Measurements from ENCODE around the gene PPIL3.

Gene PPIL3

DNA sequence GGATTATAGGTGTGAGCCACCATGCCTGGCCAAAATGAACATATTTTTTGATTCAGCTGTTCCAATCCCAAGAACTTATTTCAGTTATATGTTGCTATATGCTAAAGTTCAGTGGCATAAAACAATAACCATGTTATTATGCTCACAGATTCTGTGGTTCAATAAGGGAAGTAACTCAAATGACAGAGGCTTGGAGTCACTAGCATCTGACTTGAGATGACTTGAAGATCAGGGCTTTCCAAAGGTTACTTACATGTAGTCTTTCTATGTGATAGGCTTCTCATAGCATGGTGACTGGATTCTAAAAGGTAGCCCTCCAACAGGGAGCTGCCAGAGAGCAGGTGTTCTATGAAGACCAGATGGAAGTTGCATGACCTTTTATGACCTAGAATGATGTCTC is 41.6 kb downstream of the PPIL3 start:
- no peak for DNase-seq (ENCODE audit: low read depth)
- TF ChIP-seq CTCF (conservative IDR thresholded peaks at IDR 0.05; ENCODE audit: control insufficient read depth, insufficient read depth, low read depth, low read length): no peak
- H3K4me3 ChIP-seq (ENCODE audit: control insufficient read depth, low read depth, low read length): no peak overlapping the region

DNA sequence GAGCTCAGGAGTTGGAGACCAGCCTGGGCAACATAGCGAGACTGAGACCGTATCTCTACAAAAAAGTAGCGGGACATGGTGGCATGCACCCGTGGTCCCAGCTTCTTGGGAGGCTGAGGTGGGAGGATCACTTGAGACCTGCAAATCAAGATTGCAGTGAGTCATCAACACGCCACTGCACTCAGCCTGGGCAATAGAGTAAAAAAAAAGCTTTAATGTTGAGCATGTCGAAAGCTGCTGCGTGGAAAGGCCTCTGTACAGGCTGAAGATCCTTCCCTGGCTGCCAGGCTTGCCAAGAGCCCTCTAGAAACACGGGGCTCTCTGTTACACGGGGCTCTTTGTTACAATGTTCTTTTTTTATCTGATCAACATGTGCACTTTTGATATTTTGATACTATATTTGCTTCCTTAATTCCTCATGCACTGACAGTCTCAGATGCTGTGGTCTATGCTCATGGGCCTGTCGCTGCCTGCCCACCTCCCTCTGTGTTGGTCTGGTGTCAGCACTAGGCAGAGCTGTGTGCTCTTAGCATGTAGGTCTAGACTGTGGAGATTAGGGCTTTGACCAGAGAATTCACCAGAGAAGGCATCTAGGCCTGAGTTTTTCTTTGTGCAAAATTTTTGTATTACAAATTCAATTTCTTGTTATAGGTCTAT is 43.1 kb downstream of the PPIL3 start:
- no peak for TF ChIP-seq CTCF (conservative IDR thresholded peaks at IDR 0.05; ENCODE audit: control insufficient read depth, insufficient read depth, low read depth, low read length)
- no peak overlapping the region for H3K4me3 ChIP-seq (ENCODE audit: control insufficient read depth, low read depth, low read length)
- no peak for DNase-seq (ENCODE audit: low read depth)

GRCh38 chr2:200845194-200845593 is 43.7 kb downstream of the PPIL3 start:
- no peak for TF ChIP-seq CTCF (conservative IDR thresholded peaks at IDR 0.05; ENCODE audit: control insufficient read depth, insufficient read depth, low read depth, low read length)
- no peak overlapping the region for H3K4me3 ChIP-seq (ENCODE audit: control insufficient read depth, low read depth, low read length)
- no peak for DNase-seq (ENCODE audit: low read depth)

- DNase-seq (ENCODE audit: low read depth): no peak
- no peak overlapping the region for H3K4me3 ChIP-seq (ENCODE audit: control insufficient read depth, low read depth, low read length)
- TF ChIP-seq CTCF (conservative IDR thresholded peaks at IDR 0.05; ENCODE audit: control insufficient read depth, insufficient read depth, low read depth, low read length): no peak
These were observed 44.6 kb downstream of the PPIL3 start for GRCh38 chr2:200843993-200844948.

GRCh38 chr2:200839513-200839912 is 49.4 kb downstream of the PPIL3 start:
- no peak for TF ChIP-seq CTCF (conservative IDR thresholded peaks at IDR 0.05; ENCODE audit: control insufficient read depth, insufficient read depth, low read depth, low read length)
- no peak overlapping the region for H3K4me3 ChIP-seq (ENCODE audit: control insufficient read depth, low read depth, low read length)
- DNase-seq (ENCODE audit: low read depth): no peak

DNA sequence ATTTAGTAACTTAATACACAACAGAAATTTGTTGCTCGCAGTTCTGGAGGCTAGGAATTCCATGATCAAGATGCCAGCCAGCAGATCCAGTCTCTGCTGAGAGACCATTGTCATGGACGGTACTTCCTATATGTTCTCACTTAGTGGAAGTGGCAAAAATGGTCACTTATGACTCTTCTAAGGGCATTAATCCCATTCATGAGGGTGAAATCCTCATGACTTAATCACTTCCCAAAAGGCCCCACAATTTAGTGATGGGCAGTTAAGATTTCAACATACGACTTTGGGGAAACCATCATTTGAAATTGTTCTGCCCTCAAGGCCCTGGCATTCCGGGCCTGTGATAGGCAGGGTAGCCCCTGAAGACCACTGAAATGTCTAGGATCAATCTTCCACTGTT is 54.2 kb downstream of the PPIL3 start:
- DNase-seq (ENCODE audit: low read depth): no peak
- H3K4me3 ChIP-seq (ENCODE audit: control insufficient read depth, low read depth, low read length): no peak overlapping the region
- TF ChIP-seq CTCF (conservative IDR thresholded peaks at IDR 0.05; ENCODE audit: control insufficient read depth, insufficient read depth, low read depth, low read length): no peak
